WTC11 (cell line): Measurements from ENCODE around the gene INTS7. TPM values are rescaled to one million over a fixed set of nuclear protein-coding genes. Genes with fewer than 3 reads are reported as not detected.

Experiments used
- ATAC-seq: fragments of 200-7000 bp; cut with Tn5 transposase; 2 replicates; pipeline ENCODE4 v1.10.0; 2021; ENCODE audit warnings: mild to moderate bottlenecking, moderate library complexity
- CTCF ChIA-PET: fragments of 300-600 bp; sonication (Branson Sonifier 250); formaldehyde crosslinking; loops from one replicate; lab custom pipeline; 2021; ENCODE audit warnings: antibody characterized with exemption; lab: Charles Lee
- POLR2A ChIA-PET: fragments of 350-600 bp; sonication (Branson Sonifier 250); formaldehyde crosslinking; loops from one replicate; lab custom pipeline; 2021; ENCODE audit warnings: antibody characterized with exemption; lab: Charles Lee
- DNase-seq: peaks from one replicate; pipeline ENCODE4 v3.0.0; 2021; ENCODE audit warnings: low spot score
- H3K27ac Mint-ChIP-seq: 2 replicates; pipeline ENCODE4 v1.8.0; 2021; ENCODE audit warnings: mixed read lengths
- H3K27me3 Mint-ChIP-seq: 2 replicates; pipeline ENCODE4 v1.8.0; 2021; ENCODE audit warnings: low read depth, mild to moderate bottlenecking, moderate library complexity, mixed read lengths
- H3K36me3 Mint-ChIP-seq: 2 replicates; pipeline ENCODE4 v1.8.0; 2021; ENCODE audit warnings: mixed read lengths
- H3K4me1 Mint-ChIP-seq: 2 replicates; pipeline ENCODE4 v1.8.0; 2022; ENCODE audit warnings: mixed read lengths
- H3K4me3 Mint-ChIP-seq: 2 replicates; pipeline ENCODE4 v1.8.0; 2021; ENCODE audit warnings: mild to moderate bottlenecking, moderate library complexity, mixed read lengths
- H3K9me3 Mint-ChIP-seq: 2 replicates; pipeline ENCODE4 v1.8.0; 2021; ENCODE audit warnings: mixed read lengths
- ATF1 ChIP-seq: sonication (generic); formaldehyde crosslinking; IDR thresholded peaks from 2 replicates; pipeline ENCODE4 v1.8.1; 2023; ENCODE audit warnings: mild to moderate bottlenecking, moderate library complexity, missing genetic modification reagents
- CREM ChIP-seq: sonication (generic); formaldehyde crosslinking; IDR thresholded peaks from 2 replicates; pipeline ENCODE4 v1.8.1; 2022; ENCODE audit warnings: mild to moderate bottlenecking, missing genetic modification reagents, moderate library complexity
- ELF4 ChIP-seq: sonication (generic); formaldehyde crosslinking; IDR thresholded peaks from 2 replicates; pipeline ENCODE4 v1.8.1; 2022; ENCODE audit warnings: low read depth, mild to moderate bottlenecking, moderate library complexity, missing genetic modification reagents
- FOXK1 ChIP-seq: sonication (generic); formaldehyde crosslinking; IDR thresholded peaks from 2 replicates; pipeline ENCODE4 v1.8.0; 2022; ENCODE audit warnings: mild to moderate bottlenecking, moderate library complexity, missing genetic modification reagents
- HMGA2 ChIP-seq: fragments of 250-450 bp; sonication (Bioruptor Pico); IDR thresholded peaks from 2 replicates; pipeline ENCODE4 v1.4.0; 2021; ENCODE audit warnings: mild to moderate bottlenecking, moderate library complexity
- PRRX2 ChIP-seq: fragments of 250-450 bp; sonication (Bioruptor Pico); IDR thresholded peaks from 2 replicates; pipeline ENCODE4 v1.8.0; 2021; ENCODE audit warnings: mild to moderate bottlenecking
- ZNF219 ChIP-seq: sonication (generic); formaldehyde crosslinking; IDR thresholded peaks from 2 replicates; pipeline ENCODE4 v1.8.0; 2023; ENCODE audit warnings: missing genetic modification reagents, mild to moderate bottlenecking, borderline replicate concordance
- ZNF671 ChIP-seq: fragments of 250-450 bp; sonication (Bioruptor Pico); IDR thresholded peaks from 2 replicates; pipeline ENCODE4 v1.8.0; 2021; ENCODE audit warnings: mild to moderate bottlenecking
- total RNA-seq: library from RNA; stranded (reverse); gene quantifications from 3 replicates; pipeline ENCODE4 v1.2.3, GENCODE V29; 2021
- TF ChIP-seq, protein P1 (sequence below): fragments of 250-450 bp; sonication (Bioruptor Pico); IDR thresholded peaks from 2 replicates; pipeline ENCODE4 v2.1.2; 2022; ENCODE audit warnings: mild to moderate bottlenecking, moderate library complexity
- TF ChIP-seq, protein P2 (sequence below): sonication (generic); formaldehyde crosslinking; IDR thresholded peaks from 2 replicates; pipeline ENCODE4 v1.8.0; 2023; ENCODE audit warnings: missing genetic modification reagents, mild to moderate bottlenecking, borderline replicate concordance
- TF ChIP-seq, protein P3 (sequence below): fragments of 200-600 bp; IDR thresholded peaks from 2 replicates; pipeline ENCODE4 v1.8.0; 2022; ENCODE audit warnings: antibody characterized with exemption
- TF ChIP-seq, protein P4 (sequence below): sonication (generic); formaldehyde crosslinking; IDR thresholded peaks from 2 replicates; pipeline ENCODE4 v1.8.0; 2022; ENCODE audit warnings: mild to moderate bottlenecking, missing genetic modification reagents
- TF ChIP-seq, protein P5 (sequence below): sonication (generic); formaldehyde crosslinking; IDR thresholded peaks from 2 replicates; pipeline ENCODE4 v1.8.0; 2022; ENCODE audit warnings: mild to moderate bottlenecking, missing genetic modification reagents
- TF ChIP-seq, protein P6 (sequence below): sonication (generic); formaldehyde crosslinking; IDR thresholded peaks from 2 replicates; pipeline ENCODE4 v1.8.1; 2023; ENCODE audit warnings: mild to moderate bottlenecking, missing genetic modification reagents, borderline replicate concordance
- TF ChIP-seq, protein P7 (sequence below): sonication (generic); formaldehyde crosslinking; IDR thresholded peaks from 2 replicates; pipeline ENCODE4 v1.8.0; 2023; ENCODE audit warnings: mild to moderate bottlenecking, missing genetic modification reagents
- TF ChIP-seq, protein P8 (sequence below): sonication (generic); formaldehyde crosslinking; IDR thresholded peaks from 2 replicates; pipeline ENCODE4 v1.8.0; 2023; ENCODE audit warnings: missing genetic modification reagents

The INTS7 gene
- total RNA-seq, 1 experiment from 2014 or later: 17.2 TPM

DNA sequence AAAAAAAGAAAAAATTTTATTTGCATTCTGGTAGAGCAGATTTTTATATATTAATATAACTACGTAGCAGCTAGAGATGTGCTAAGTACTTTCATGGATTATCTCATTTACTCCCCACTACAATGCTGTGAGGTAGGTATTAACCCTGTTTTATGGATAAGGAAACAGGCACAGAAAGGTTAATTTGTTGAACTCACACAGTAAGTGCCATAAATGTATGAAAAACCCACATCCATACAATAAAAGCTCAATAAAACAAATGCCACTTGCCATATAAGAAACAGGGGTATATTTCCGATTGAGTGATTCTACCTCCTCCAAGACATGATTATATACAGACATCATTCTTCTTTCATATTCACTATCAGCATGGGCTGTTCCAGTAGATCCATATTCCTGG, 83.1 kb downstream of the INTS7 start (continued):
- TF ChIP-seq, protein P1, sequence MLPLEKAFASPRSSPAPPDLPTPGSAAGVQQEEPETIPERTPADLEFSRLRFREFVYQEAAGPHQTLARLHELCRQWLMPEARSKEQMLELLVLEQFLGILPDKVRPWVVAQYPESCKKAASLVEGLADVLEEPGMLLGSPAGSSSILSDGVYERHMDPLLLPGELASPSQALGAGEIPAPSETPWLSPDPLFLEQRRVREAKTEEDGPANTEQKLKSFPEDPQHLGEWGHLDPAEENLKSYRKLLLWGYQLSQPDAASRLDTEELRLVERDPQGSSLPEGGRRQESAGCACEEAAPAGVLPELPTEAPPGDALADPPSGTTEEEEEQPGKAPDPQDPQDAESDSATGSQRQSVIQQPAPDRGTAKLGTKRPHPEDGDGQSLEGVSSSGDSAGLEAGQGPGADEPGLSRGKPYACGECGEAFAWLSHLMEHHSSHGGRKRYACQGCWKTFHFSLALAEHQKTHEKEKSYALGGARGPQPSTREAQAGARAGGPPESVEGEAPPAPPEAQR (CRISPR knock-in tag): no peak
- TF ChIP-seq, protein P2, sequence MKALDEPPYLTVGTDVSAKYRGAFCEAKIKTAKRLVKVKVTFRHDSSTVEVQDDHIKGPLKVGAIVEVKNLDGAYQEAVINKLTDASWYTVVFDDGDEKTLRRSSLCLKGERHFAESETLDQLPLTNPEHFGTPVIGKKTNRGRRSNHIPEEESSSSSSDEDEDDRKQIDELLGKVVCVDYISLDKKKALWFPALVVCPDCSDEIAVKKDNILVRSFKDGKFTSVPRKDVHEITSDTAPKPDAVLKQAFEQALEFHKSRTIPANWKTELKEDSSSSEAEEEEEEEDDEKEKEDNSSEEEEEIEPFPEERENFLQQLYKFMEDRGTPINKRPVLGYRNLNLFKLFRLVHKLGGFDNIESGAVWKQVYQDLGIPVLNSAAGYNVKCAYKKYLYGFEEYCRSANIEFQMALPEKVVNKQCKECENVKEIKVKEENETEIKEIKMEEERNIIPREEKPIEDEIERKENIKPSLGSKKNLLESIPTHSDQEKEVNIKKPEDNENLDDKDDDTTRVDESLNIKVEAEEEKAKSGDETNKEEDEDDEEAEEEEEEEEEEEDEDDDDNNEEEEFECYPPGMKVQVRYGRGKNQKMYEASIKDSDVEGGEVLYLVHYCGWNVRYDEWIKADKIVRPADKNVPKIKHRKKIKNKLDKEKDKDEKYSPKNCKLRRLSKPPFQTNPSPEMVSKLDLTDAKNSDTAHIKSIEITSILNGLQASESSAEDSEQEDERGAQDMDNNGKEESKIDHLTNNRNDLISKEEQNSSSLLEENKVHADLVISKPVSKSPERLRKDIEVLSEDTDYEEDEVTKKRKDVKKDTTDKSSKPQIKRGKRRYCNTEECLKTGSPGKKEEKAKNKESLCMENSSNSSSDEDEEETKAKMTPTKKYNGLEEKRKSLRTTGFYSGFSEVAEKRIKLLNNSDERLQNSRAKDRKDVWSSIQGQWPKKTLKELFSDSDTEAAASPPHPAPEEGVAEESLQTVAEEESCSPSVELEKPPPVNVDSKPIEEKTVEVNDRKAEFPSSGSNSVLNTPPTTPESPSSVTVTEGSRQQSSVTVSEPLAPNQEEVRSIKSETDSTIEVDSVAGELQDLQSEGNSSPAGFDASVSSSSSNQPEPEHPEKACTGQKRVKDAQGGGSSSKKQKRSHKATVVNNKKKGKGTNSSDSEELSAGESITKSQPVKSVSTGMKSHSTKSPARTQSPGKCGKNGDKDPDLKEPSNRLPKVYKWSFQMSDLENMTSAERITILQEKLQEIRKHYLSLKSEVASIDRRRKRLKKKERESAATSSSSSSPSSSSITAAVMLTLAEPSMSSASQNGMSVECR (CRISPR knock-in tag): no peak
- TF ChIP-seq, protein P3, sequence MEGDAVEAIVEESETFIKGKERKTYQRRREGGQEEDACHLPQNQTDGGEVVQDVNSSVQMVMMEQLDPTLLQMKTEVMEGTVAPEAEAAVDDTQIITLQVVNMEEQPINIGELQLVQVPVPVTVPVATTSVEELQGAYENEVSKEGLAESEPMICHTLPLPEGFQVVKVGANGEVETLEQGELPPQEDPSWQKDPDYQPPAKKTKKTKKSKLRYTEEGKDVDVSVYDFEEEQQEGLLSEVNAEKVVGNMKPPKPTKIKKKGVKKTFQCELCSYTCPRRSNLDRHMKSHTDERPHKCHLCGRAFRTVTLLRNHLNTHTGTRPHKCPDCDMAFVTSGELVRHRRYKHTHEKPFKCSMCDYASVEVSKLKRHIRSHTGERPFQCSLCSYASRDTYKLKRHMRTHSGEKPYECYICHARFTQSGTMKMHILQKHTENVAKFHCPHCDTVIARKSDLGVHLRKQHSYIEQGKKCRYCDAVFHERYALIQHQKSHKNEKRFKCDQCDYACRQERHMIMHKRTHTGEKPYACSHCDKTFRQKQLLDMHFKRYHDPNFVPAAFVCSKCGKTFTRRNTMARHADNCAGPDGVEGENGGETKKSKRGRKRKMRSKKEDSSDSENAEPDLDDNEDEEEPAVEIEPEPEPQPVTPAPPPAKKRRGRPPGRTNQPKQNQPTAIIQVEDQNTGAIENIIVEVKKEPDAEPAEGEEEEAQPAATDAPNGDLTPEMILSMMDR: no peak
- TF ChIP-seq PRRX2 (CRISPR knock-in tag) (no peak), FOXK1 (CRISPR knock-in tag) (no peak), ZNF219 (CRISPR knock-in tag) (no peak), CREM (no peak)
- TF ChIP-seq, protein P4, sequence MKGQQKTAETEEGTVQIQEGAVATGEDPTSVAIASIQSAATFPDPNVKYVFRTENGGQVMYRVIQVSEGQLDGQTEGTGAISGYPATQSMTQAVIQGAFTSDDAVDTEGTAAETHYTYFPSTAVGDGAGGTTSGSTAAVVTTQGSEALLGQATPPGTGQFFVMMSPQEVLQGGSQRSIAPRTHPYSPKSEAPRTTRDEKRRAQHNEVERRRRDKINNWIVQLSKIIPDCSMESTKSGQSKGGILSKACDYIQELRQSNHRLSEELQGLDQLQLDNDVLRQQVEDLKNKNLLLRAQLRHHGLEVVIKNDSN (CRISPR knock-in tag): no peak

DNA sequence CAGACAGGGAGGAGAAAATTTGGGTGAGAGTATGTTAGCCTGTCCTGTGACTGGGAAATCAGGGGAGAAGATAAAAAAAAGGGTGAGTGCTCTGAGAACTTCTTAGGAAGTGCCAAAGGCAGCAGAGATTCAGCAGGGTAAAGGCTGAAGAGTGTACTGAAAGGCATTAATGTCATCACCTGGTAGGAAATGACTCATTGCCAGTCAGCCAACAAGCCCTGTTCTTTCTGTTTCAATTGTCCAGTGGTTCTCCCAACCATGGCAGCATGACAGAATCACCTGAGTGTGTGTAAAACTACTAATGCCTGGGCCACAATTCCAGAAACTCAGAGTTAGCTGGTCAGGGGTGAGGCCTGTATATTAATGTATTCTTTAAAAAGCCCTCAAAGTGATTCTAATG, 83.5 kb downstream of the INTS7 start:
- H3K27ac Mint-ChIP-seq: no peak overlapping the region
- H3K4me1 Mint-ChIP-seq: peaks cover 13% of the 10 kb centered on the region
- TF ChIP-seq, protein P5, sequence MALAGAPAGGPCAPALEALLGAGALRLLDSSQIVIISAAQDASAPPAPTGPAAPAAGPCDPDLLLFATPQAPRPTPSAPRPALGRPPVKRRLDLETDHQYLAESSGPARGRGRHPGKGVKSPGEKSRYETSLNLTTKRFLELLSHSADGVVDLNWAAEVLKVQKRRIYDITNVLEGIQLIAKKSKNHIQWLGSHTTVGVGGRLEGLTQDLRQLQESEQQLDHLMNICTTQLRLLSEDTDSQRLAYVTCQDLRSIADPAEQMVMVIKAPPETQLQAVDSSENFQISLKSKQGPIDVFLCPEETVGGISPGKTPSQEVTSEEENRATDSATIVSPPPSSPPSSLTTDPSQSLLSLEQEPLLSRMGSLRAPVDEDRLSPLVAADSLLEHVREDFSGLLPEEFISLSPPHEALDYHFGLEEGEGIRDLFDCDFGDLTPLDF (CRISPR knock-in tag): no peak
- TF ChIP-seq ELF4 (CRISPR knock-in tag) (no peak), FOXK1 (CRISPR knock-in tag) (no peak)
- H3K36me3 Mint-ChIP-seq: peaks cover 23% of the 10 kb centered on the region
- ChIA-PET CTCF (no interaction called here), POLR2A (no interaction called here)
- peaks cover 14% of the 10 kb centered on the region for H3K9me3 Mint-ChIP-seq
- DNase-seq: no peak
- no peak overlapping the region for H3K4me3 Mint-ChIP-seq
- no peak for ATAC-seq
- H3K27me3 Mint-ChIP-seq: no peaks in the 10 kb centered on the region

DNA sequence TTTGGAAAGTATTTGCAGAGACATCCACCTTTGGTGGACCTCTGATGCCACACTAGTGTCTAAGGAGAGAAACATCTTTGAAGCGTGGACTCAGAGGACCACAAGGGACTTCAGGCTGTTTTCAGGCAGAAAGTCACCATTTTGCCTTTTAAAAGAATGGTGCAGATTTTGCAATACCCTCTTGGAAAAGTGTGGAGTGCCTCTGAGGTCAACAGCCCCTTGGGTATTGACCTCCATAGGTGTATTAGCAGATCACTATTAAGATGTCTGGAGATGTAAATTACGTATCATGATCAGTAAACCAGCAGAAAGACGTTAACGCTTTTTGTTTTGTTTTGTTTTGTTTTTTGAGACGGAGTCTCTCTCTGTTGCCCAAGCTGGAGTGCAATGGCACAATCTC, 87.0 kb downstream of the INTS7 start:
- peaks cover 7% of the 10 kb centered on the region; the same call in 1 of the 2 replicates for H3K36me3 Mint-ChIP-seq
- ChIA-PET CTCF (interaction anchor here (1.3 kb wide), 1 partner anchor 249 kb away, joined by 5 read pairs; no protein-coding TSS in a partner anchor), POLR2A (no interaction called here)
- H3K27me3 Mint-ChIP-seq: no peaks in the 10 kb centered on the region; the same call in none of the 2 replicates
- no peak overlapping the region for H3K4me3 Mint-ChIP-seq
- DNase-seq: no peak
- no peak for ATAC-seq
- no peaks in the 10 kb centered on the region for H3K9me3 Mint-ChIP-seq
- no peak overlapping the region for H3K27ac Mint-ChIP-seq
- peaks cover 25% of the 10 kb centered on the region for H3K4me1 Mint-ChIP-seq
- TF ChIP-seq ZNF671 (no peak), FOXK1 (CRISPR knock-in tag) (no peak), ATF1 (CRISPR knock-in tag) (no peak), HMGA2 (CRISPR knock-in tag) (no peak)
- TF ChIP-seq, protein P6, sequence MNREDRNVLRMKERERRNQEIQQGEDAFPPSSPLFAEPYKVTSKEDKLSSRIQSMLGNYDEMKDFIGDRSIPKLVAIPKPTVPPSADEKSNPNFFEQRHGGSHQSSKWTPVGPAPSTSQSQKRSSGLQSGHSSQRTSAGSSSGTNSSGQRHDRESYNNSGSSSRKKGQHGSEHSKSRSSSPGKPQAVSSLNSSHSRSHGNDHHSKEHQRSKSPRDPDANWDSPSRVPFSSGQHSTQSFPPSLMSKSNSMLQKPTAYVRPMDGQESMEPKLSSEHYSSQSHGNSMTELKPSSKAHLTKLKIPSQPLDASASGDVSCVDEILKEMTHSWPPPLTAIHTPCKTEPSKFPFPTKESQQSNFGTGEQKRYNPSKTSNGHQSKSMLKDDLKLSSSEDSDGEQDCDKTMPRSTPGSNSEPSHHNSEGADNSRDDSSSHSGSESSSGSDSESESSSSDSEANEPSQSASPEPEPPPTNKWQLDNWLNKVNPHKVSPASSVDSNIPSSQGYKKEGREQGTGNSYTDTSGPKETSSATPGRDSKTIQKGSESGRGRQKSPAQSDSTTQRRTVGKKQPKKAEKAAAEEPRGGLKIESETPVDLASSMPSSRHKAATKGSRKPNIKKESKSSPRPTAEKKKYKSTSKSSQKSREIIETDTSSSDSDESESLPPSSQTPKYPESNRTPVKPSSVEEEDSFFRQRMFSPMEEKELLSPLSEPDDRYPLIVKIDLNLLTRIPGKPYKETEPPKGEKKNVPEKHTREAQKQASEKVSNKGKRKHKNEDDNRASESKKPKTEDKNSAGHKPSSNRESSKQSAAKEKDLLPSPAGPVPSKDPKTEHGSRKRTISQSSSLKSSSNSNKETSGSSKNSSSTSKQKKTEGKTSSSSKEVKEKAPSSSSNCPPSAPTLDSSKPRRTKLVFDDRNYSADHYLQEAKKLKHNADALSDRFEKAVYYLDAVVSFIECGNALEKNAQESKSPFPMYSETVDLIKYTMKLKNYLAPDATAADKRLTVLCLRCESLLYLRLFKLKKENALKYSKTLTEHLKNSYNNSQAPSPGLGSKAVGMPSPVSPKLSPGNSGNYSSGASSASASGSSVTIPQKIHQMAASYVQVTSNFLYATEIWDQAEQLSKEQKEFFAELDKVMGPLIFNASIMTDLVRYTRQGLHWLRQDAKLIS (CRISPR knock-in tag): no peak
- TF ChIP-seq, protein P7, sequence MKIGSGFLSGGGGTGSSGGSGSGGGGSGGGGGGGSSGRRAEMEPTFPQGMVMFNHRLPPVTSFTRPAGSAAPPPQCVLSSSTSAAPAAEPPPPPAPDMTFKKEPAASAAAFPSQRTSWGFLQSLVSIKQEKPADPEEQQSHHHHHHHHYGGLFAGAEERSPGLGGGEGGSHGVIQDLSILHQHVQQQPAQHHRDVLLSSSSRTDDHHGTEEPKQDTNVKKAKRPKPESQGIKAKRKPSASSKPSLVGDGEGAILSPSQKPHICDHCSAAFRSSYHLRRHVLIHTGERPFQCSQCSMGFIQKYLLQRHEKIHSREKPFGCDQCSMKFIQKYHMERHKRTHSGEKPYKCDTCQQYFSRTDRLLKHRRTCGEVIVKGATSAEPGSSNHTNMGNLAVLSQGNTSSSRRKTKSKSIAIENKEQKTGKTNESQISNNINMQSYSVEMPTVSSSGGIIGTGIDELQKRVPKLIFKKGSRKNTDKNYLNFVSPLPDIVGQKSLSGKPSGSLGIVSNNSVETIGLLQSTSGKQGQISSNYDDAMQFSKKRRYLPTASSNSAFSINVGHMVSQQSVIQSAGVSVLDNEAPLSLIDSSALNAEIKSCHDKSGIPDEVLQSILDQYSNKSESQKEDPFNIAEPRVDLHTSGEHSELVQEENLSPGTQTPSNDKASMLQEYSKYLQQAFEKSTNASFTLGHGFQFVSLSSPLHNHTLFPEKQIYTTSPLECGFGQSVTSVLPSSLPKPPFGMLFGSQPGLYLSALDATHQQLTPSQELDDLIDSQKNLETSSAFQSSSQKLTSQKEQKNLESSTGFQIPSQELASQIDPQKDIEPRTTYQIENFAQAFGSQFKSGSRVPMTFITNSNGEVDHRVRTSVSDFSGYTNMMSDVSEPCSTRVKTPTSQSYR (CRISPR knock-in tag): no peak
- TF ChIP-seq, protein P8, sequence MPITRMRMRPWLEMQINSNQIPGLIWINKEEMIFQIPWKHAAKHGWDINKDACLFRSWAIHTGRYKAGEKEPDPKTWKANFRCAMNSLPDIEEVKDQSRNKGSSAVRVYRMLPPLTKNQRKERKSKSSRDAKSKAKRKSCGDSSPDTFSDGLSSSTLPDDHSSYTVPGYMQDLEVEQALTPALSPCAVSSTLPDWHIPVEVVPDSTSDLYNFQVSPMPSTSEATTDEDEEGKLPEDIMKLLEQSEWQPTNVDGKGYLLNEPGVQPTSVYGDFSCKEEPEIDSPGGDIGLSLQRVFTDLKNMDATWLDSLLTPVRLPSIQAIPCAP (CRISPR knock-in tag): no peak
